ENCODE data around the gene KLF14.
"Not testable (repeated sequence)": the region's sequence is repeated elsewhere in the genome, so short reads cannot be mapped to it uniquely, and the experiment has no call there.

Gene KLF14

GRCh38 chr7:130712416-130712815 is 21.6 kb downstream of the KLF14 start:
- no peak for DNase-seq

GRCh38 chr7:130708766-130709165 is 25.2 kb downstream of the KLF14 start:
- no peak for DNase-seq

GRCh38 chr7:130708001-130708400 is 26.0 kb downstream of the KLF14 start:
- DNase-seq, result no peak

GRCh38 chr7:130703851-130704250 is 30.2 kb downstream of the KLF14 start:
- DNase-seq, result no peak

GRCh38 chr7:130701650-130702049 is 32.4 kb downstream of the KLF14 start:
- no peak for DNase-seq

- DNase-seq, result no peak
Measured at GRCh38 chr7:130700760-130701159, 33.2 kb downstream of the KLF14 start.

GRCh38 chr7:130699686-130700085 is 34.3 kb downstream of the KLF14 start:
- no peak for DNase-seq

- no peak for DNase-seq
Measured at GRCh38 chr7:130697820-130698219, 36.2 kb downstream of the KLF14 start.

GRCh38 chr7:130695840-130696239 is 38.2 kb downstream of the KLF14 start:
- peak; percentile 41 for DNase-seq

GRCh38 chr7:130692396-130692795 is 41.6 kb downstream of the KLF14 start:
- not testable (repeated sequence) for DNase-seq

- DNase-seq, result no peak
Measured at GRCh38 chr7:130689683-130690082, 44.3 kb downstream of the KLF14 start.

- DNase-seq, result peak; percentile 26
Measured at GRCh38 chr7:130683026-130683425, 51.0 kb downstream of the KLF14 start.

Data from fibroblast of skin of abdomen (primary cell).